ENCODE measurements around the gene FBXW7.

GRCh38 chr4:152510349-152511147, 25.3 kb downstream of the FBXW7 start:
- TF ChIP-seq CTCF (IDR thresholded peaks at IDR 0.05) = no peak
- TF ChIP-seq EP300 (IDR thresholded peaks at IDR 0.05; ENCODE audit: low read depth) = no peak

Measured in transverse colon (tissue), 3 donors.